NCI-H1048 (cell line): ENCODE results near the gene ATXN7.

Source experiments
- DNase-seq: peaks from one replicate; lab custom pipeline; 2025; lab: John Stamatoyannopoulos, UW

Gene ATXN7

GRCh38 chr3:63905731-63906620 is 42.3 kb downstream of the ATXN7 start:
- DNase-seq: no peak

- no peak for DNase-seq
These were observed 44.5 kb downstream of the ATXN7 start for GRCh38 chr3:63908081-63908736.

GRCh38 chr3:63908776-63909175 is 45.1 kb downstream of the ATXN7 start:
- DNase-seq: no peak

GRCh38 chr3:63909431-63909830 is 45.8 kb downstream of the ATXN7 start:
- no peak for DNase-seq

- no peak for DNase-seq
These were observed 46.3 kb downstream of the ATXN7 start for GRCh38 chr3:63910001-63910400.

- no peak for DNase-seq
These were observed 47.2 kb downstream of the ATXN7 start for GRCh38 chr3:63910891-63911290.

- DNase-seq: no peak
These were observed 47.8 kb downstream of the ATXN7 start for GRCh38 chr3:63911509-63911872.

GRCh38 chr3:63911873-63912767 is 48.5 kb downstream of the ATXN7 start, which contains the start of gene SCAANT1:
Gene SCAANT1, minus strand, starts transcription at chr3:63912383.
- peak; percentile 38 for DNase-seq

- no peak for DNase-seq
These were observed 49.3 kb downstream of the ATXN7 start for GRCh38 chr3:63912768-63913588.

- DNase-seq: no peak
These were observed 50.6 kb downstream of the ATXN7 start for GRCh38 chr3:63914312-63914711.

GRCh38 chr3:63918321-63918720 is 54.7 kb downstream of the ATXN7 start:
- DNase-seq: no peak

GRCh38 chr3:63920001-63920400 is 56.3 kb downstream of the ATXN7 start:
- DNase-seq: no peak

- no peak for DNase-seq
These were observed 58.2 kb downstream of the ATXN7 start for GRCh38 chr3:63921741-63922482.

GRCh38 chr3:63922491-63923199 is 59.0 kb downstream of the ATXN7 start:
- DNase-seq: no peak

GRCh38 chr3:63926309-63926708 is 62.6 kb downstream of the ATXN7 start:
- no peak for DNase-seq

- no peak for DNase-seq
These were observed 64.0 kb downstream of the ATXN7 start for GRCh38 chr3:63927422-63928280.

GRCh38 chr3:63931290-63931689 is 67.6 kb downstream of the ATXN7 start:
- no peak for DNase-seq

- DNase-seq: no peak
These were observed 69.0 kb downstream of the ATXN7 start for GRCh38 chr3:63932509-63933212.
